Loucy (cell line): ENCODE measurements around the gene MYT1.

Source experiments
- CTCF ChIP-seq: fragments of 200-600 bp; sonication (generic); conservative IDR thresholded peaks from 2 replicates; pipeline ENCODE4 v1.5.1; 2014; ENCODE audit warnings: mild to moderate bottlenecking, antibody characterized with exemption, low read length
- EZH2phosphoT487 ChIP-seq: fragments of 200-600 bp; IDR thresholded peaks from 2 replicates; pipeline ENCODE4 v1.6.1; 2018; ENCODE audit warnings: antibody characterized with exemption, mild to moderate bottlenecking, moderate library complexity, borderline replicate concordance

- TF ChIP-seq CTCF: no peak
- TF ChIP-seq EZH2phosphoT487: no peak
Measured at GRCh38 chr20:64116016-64116415, 48.2 kb upstream of the MYT1 start.
